Thoracic aorta (tissue), 2 donors: ENCODE data around the gene ALPP. TPM values are rescaled to one million over a fixed set of nuclear protein-coding genes. Genes with fewer than 3 reads are reported as not detected.

Experiments
- ATAC-seq: fragments of 150-250 bp; one replicate; pipeline ENCODE4 v1.8.0; 2017; ENCODE audit warnings: low read depth; ENCODE audit not compliant: insufficient number of reproducible peaks, low FRiP score
- DNase-seq: peaks from one replicate; pipeline ENCODE4 v3.0.0-alpha.2; 2020; ENCODE audit warnings: low spot score
- H3K27ac ChIP-seq, 2 donors: fragments of 200-600 bp; sonication (generic); 1 replicate in 1 of 2; 2 replicates in 1 of 2; pipeline ENCODE4 v1.5.1; 2016; ENCODE audit warnings: mild to moderate bottlenecking in 2 of 2, moderate library complexity in 2 of 2
- H3K27me3 ChIP-seq: fragments of 200-600 bp; sonication (generic); replicated peaks from 2 replicates; pipeline ENCODE4 v1.6.0; 2016; ENCODE audit warnings: mild to moderate bottlenecking; ENCODE audit not compliant: insufficient read depth
- H3K36me3 ChIP-seq: fragments of 200-600 bp; sonication (generic); one replicate; pipeline ENCODE4 v1.5.1; 2016
- H3K4me1 ChIP-seq, 2 donors: fragments of 200-600 bp; sonication (generic); 1 replicate in 1 of 2; 2 replicates in 1 of 2; pipeline versions ENCODE4 v1.5.1 to v1.6.0; 2016; ENCODE audit warnings: low read depth in 2 of 2, mild to moderate bottlenecking in 1 of 2; ENCODE audit not compliant: control insufficient read depth in 1 of 2
- H3K4me3 ChIP-seq: fragments of 200-600 bp; sonication (generic); 2 replicates; pipeline ENCODE4 v1.5.1; 2016; ENCODE audit warnings: mild to moderate bottlenecking
- H3K9me3 ChIP-seq: fragments of 200-600 bp; sonication (generic); 2 replicates; pipeline ENCODE4 v1.5.1; 2016
- CTCF ChIP-seq: fragments of 200-600 bp; sonication (generic); IDR thresholded peaks from one replicate; pipeline ENCODE4 v1.5.1; 2019; ENCODE audit warnings: antibody characterized with exemption
- total RNA-seq, 2 donors: library from RNA; depleted of rRNA; stranded (reverse); fragments of >200 nt; gene quantifications; one replicate each; pipeline versions ENCODE4 v1.1.0 to v1.2.3, GENCODE V29; 2016

The ALPP gene
- total RNA-seq, 2 donors from 2014 or later, result not detected

DNA sequence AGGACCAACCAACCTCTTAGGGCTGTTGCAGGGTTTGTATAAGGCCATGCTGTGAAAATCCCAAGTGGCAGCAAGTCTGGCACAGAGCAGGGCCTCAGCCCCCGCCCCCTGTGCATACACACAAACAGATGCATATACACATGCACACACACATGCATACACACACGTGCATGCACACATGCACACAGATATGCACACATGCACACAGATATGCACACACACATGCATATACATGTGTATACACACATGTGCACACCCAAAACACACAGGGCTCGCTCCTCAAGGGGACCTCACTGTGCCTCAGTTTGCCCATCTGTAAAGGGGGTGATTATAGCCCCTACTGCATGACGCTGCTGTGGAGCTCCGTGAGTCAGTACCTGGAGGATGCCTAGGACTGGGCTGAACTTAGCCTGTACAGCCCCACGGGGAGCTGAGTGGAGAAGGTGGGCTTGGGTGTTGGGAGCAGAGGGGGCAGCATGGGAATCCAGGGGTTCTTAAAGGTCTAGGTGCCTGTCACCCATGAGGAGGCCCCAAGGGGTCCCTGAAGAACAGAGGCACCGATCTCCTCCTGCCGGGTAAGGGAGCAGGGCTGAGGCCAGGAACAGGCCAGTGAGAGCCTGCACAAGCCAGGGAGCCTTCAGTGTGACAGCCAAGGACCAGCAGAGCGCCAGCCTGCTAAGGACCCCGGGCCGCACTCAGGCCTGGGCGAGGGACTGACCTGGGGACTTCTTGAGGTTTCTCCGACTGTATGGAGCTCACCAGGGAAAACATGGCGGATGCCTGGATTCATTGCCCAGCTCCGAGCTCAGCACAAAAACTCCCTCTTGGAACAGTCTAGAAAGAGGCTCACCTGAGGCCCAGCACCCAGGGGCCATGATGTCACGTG, 53.4 kb downstream of the ALPP start:
- Histone ChIP-seq H3K4me3 (no peak overlapping the region), H3K27me3 (no peaks in the 10 kb centered on the region), H3K9me3 (no peaks in the 10 kb centered on the region), H3K4me1 (no peaks in the 10 kb centered on the region), H3K27ac (no peak overlapping the region), H3K36me3 (no peaks in the 10 kb centered on the region)
- DNase-seq (no peak), ATAC-seq (no peak)
- no peak for TF ChIP-seq CTCF

Other genes starting within 250 kb of the ALPP start
- not detected for gene ALPG, start 28.1 kb downstream of the ALPP start, total RNA-seq
- gene ALPI, start 77.4 kb downstream of the ALPP start, total RNA-seq, result not detected
- gene ECEL1, start 109.1 kb downstream of the ALPP start, total RNA-seq, result 1 to 10 TPM; 1.6 to 2.8 TPM
- not detected for gene PRSS56, start 141.6 kb downstream of the ALPP start, total RNA-seq
- gene CHRND, start 147.4 kb downstream of the ALPP start, total RNA-seq, result not detected
- not detected for gene CHRNG, start 160.9 kb downstream of the ALPP start, total RNA-seq
- 1 to 10 TPM; 1.8 to 3.1 TPM for gene TIGD1, start 171.8 kb downstream of the ALPP start, total RNA-seq
- gene EIF4E2, start 171.9 kb downstream of the ALPP start, total RNA-seq, result 10 to 100 TPM; 42.2 to 51.1 TPM